GM18517 (cell line): ENCODE measurements around the gene EFHC1.

Experiments used
- ATAC-seq: cut with Tn5 transposase; IDR thresholded peaks from one replicate; pipeline ENCODE4 v1.9.1; 2021; ENCODE audit warnings: mild to moderate bottlenecking, moderate library complexity; ENCODE audit not compliant: unreplicated experiment

EFHC1 gene

DNA sequence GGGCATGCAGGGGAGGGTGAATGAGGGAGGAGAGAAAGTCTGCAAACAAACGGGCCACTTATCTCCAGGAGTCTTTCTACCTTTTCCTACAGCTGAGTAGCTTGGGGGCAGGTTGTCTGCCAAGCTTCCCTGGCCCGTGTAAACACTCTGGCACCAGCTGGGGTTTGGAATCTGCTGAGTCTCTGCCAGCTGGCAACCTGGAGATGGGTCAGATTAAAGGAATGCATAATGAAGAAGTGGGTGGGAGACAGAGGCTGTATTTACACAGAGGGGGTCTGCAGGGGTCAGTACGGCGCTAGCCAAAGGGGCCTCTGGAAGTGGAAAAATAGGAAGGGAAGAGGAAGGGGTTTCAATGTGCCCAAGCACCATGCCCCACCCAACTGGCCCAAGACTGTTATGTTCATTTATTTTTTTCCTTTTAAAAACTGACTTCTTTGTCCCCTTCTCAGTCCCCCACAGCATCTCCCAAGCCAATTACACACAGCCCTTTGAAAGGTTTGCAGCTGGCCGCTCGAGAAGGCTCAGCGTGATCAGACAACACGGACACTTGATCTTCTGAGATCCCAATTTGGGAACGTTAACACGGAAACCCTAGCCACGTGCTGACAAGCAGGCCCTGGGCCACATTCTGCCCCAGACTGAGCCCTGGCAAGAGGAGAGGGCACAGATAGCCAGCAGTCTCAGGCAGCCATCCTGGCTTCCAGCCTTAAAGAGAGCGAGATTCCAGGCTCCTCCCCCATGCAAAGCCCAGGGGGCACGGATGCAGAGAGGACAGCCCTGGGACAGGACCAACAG is 131.5 kb downstream of the EFHC1 start:
- no peak for ATAC-seq

DNA sequence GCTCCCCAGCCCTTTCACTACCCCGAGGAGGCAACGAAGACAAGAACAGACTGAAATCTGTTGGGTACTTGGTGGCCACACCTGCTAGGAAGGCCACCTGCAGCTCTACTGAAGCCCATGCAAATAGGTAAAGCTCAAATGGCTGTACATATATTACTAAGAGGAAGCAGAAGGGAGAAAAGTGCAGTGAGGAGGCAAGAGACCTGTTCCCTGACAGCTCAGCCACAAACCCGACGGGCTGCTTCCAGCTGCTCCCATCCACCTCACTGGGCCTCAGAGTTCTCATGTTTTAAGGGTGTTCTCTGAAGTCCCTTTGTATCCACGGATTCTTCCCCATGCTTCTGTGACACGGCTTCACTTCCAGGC is 132.1 kb downstream of the EFHC1 start:
- peak; percentile 93 for ATAC-seq

DNA sequence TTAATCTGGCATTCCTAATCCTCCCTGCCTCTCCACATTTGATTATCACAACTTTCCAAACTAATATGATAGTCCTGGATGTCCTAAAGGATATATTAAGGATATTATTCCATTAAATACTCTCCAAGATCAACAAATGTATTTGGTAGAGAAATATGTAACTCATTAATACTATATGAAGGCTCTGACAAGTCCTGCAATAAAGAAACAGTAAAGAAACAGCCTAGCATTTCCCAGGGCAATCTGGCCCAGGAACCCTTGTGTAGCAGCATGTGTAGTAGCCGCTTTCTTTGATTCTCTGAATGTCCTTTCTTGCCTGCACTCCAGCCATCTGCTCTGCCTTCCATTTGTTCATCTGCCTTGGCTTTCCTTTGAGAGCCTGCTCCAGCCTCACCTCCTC is 133.0 kb downstream of the EFHC1 start:
- no peak for ATAC-seq

DNA sequence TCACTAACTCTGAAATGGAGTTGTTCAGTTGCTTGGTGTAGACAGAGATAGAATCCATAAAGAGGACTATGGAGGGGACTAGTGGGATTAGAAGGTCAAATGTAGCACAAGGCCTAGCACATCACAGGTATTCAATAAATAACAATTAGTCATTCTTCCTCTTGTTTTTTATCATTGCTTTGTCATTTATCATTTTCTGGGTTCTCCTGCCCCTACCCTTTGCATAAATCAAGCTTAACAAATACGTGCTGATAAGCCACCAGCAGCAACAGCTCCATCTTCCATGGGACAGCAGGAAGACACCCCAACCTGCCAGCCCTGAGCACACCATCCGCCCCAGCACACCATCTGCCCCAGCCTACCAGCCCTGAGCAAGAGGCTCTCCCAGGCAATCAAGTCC is 133.6 kb downstream of the EFHC1 start:
- no peak for ATAC-seq

DNA sequence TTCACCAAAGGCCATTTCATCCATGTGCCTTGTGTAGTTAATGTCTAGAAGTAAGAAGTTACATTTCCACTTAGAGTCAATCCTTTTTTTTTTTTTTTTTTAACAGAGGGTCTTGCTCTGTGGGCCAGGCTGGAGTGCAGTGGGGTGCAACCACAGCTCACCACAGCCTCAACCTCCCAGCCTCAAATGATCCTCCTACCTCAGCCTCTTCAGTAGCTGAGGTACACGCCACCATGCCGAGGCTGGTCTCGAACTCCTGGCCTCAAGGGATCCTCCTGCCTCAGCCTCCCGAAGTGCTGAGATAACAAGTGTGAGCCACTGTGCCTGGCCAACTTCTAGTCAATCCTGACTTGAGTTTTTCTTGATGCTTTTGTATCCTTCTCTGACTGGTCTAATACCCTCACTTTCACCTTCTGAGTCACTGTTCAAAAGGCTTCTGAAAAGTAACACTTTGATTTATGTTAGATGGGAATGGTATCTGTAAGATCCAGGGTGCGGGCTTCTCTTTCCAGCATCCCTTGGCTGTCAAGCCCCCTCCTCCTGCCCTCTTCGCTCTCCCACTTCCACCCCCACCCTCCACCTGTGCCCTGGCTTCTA is 134.6 kb downstream of the EFHC1 start:
- no peak for ATAC-seq

DNA sequence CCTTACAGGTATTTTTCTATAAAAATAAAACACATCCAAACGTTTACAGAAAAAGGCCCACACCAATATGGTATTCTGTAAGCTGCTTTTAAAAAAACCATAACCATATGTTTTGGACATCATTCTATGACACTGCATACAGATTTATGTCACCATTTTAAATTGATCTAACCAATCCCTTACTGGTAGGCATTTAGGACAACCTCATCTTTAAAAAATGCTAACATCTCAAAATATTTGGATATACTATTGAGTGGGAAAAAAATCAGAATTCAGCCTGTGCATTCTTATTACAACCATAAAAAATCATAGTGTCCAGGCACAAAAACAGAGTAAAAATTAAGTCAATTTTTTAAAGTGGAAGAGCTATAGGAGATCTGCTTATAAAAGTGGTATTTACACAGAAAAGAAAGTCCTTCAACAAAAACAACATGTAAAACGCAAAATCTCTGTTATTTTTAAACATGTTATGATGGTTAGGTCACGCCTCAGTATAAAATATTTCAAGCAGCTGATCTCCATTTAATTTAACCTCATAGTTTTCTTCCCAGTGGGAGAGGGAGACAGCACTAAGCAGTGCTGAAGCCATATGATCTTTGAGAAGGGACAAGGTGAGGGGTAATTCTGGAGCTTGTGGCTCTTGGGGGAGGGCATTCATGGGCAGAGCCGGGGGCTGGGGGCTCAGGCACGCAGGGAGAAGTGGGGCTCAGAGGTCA is 135.5 kb downstream of the EFHC1 start:
- no peak for ATAC-seq

DNA sequence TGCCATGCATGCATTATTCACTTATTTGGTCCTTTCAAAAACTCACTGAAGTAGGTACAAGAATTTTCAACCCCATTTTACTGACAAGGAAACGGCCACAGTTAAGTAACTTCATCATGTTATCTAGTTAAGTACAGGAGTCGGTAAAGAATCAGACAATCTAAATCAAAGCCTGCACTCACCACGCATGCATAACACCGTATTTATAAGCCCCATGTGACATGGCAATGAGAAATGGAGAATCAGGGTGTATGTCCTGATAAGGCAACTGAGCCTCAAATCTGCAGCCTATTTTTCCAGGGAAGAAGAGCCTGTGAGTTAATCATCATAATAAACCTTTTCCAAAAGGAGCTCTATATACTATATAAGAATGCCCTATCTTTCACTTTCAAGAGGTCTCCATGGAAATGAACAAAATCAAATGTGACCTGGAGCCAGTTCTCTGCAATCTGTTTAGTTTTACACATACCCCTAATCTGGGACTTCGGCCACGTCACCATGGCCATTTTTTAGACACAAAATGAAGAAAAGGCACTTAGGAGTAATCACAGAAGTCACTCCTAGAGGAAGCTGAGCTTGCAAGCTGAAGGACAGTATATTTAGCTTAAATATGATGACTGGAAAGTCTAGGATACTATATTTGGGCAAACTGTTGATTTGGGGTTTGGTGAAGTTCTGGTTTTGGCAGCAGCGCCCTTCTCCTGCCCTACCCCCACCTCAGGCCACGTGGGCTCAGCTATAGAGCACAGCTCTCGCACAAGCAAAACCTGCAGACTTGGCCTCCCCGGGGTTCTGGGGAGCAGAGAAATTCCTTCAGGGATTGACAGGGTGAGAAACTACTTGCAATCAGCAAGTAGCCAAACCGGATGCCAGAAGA is 137.5 kb downstream of the EFHC1 start:
- ATAC-seq, result no peak

DNA sequence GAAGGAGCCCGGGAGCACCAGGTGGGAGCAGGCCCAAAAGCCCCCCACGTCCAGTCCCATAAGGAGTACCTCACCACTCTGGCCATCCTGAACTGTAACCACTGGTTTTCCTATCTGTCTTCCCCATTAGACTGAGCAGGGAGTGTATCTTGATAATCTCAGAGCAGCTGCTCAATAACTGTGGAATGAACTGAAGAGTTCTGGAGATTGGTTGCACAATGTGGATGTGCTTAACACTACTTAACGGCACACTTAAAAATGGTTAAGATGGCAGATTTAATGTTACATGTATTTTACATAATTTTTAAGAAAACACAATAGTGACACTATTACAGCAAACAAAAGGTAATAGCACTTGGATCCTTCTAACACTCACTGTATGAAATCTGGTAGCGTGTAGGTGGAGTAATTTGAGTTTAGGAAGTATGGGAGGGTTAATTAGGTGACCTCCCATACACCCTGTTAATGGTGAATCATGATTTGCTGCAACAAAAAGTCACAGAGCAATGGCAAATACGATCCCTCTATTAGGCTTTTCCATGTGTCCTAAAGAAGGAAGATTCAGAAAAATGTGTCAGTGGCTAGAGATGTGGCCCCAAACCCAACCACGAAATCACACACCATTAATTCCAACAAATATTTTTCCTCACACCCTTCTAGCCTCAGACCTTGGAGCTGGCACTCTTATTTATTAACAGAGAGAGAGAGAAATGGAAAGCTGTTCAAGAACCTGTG is 138.3 kb downstream of the EFHC1 start:
- ATAC-seq, result no peak

DNA sequence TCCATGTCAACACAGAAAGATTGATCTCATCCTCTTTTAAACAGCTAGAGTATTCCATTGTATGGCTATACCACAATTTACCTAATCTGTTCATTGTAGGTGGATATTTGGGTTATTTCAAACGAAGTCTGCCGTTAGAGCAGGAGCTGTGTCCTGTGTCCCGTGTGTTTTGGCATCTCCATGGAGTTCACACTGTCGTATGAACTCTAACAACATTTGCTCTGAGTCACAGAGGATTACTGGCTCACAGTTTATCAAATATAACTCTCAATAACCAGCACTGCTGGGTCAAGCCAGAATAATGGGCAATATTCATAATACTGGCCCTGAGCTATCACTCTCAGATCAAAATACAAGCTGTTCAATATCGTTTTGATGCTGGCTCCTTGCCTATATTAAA is 140.3 kb downstream of the EFHC1 start:
- ATAC-seq, result no peak

DNA sequence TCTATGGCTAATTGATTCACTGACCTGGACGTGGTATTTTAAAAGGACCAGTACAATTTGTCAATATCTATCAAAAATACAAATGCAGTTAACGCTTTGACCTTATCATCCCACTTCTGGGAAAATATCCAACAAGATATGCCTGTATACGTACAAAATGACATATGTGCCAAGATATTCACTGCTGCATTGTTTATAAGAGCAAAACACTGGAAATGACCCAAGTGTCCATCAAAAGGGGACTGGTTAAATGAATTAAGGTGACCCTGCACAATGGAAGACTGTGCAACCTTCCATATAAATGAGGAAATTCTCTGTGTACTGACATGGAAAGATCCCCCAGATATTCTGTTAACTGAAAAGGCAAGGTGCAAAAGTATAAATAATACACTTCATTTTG is 142.8 kb downstream of the EFHC1 start:
- no peak for ATAC-seq

DNA sequence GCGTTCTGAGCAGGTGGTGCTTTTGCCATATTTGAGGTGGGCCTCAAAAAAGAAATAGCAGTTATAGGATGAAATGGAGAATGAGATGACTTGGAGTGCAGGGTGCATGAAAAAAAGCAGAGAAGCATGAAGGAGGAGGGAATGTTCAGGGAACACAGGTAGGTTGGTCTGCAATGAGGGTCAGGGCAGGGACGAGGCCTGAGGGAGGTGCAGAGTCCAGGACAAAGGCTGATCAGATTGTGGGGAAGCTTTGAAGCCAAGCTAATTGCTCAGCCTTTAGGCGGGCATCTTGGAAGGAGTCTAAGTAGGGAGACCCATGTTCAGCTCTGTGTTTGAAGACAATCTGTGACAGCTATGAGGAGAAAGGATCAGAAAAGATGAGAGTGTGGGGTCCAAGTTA is 144.7 kb downstream of the EFHC1 start:
- ATAC-seq, result no peak

DNA sequence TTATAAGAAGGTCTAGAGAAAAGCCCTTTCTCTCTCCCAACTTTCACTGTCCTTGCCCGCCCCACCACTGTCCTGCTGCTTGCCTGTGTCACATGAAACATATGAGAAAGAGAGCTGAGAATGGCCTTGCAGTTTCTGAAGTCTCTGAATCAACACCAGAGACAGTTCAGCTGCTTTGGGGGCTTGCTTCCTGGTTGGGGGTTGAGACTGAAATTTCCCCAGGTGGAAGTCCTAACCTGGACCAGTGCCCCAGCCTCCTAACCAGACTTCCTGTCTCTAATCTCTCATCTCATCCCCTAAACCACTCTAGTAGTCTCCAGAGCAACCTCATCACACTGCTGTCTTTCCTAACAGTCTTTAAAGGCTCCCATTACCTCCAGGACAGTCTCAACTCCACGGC is 146.1 kb downstream of the EFHC1 start:
- peak; percentile 67 for ATAC-seq

DNA sequence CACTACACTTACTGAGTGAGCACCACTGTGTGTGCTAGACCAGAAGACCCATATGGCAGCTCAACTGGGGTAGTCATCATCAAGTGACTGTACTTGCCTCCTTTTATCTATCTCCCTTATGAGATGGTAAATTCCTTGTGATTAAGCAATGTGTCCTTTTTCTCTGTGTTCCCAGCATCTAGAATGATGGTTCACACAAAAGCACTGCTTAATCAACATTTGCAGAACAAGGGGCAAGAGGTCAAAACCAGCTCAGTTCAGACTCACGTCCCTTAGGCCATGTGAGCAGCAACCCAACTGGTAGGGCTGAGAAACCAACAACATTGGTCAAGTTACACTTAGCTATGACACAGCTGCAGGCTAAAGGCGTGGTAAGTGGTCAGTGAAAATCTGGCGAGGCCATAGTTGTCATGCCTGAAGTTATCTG is 146.7 kb downstream of the EFHC1 start:
- no peak for ATAC-seq

DNA sequence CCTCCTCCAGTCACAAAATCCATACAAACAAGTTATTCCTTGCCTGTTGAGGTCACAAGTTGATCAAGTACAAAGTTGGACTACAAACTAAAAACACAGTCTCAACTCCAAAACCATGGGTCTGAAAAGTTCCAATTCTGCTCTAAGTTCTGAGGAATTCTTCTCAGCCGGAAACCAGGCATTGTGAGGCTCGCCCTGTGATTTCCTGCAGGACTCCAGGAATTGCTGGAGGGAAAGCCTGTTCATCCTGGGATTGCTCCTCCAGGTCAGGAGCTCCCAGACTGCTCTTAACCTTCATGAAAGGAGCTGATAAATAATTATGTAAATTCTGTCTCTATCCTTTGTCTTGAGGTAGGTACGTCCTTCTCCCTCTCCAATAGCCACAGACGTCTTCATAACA is 148.2 kb downstream of the EFHC1 start:
- ATAC-seq, result no peak

DNA sequence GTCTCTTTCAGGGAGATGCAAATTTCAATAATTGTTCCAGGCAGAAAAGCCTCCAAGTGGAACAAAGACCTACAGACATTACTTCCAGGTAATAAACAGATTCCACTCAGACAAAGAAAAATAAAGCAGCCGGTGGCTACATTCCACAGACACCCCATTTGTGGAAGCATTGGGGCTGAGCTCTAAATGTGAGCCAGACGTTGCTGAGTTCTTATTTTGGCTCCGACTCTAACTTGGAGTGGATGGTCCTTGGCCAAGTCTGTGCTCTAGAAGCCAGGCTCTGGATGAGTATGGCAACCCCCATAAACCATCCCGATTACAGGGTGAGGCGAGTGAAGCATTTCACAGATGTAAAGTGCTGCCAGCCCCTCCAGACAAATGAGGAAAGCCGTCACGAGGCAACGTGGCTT is 150.2 kb downstream of the EFHC1 start:
- ATAC-seq, result no peak

DNA sequence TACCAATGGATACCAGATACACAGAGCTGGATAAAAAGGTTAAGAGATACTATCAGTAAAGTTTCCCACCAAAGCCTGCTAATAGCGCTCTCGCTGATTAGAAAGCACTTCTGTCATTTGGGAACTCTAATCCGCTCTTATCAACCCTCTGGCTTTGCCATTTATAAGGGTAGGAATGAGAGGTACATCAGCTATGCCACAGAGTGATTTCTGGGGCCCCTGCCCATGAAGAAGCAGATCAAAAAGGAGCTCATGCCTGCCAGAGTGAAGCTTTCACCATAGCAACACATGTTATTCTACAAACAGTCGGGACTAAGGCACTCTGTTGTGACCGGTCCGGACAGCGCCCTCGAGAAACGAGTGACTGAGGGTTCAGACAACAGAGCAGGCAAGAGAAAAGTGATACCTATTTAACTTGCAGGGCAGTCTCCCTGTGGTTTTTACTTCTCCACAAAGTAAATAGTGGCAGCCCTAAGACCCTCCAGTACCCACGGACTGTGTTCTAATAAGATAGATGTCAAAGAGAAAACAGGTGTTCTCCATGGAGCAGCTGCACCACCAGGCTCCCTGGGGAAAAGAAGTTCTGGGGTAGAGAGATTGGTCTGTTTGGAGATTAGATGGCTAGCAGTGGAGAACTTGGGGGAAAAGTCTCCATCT is 151.1 kb downstream of the EFHC1 start:
- no peak for ATAC-seq

DNA sequence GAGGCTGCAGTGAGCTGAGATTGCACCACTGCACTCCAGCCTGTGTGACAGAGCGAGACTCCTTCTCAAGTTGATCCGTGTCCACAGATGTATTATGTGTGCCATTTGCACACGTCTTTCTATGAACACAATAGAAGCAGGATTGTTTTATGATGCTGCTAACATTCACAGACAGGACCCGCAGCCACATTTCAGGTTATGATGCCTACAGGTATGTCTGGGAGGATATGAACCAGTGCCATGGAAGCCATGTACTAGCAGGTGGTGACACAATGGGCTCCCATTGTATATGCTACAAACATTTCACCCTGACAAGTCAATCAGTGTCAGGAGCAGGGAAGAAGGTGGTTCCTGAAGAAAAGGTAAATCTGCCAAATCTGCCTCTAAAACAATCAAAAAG is 152.4 kb downstream of the EFHC1 start:
- ATAC-seq, result no peak

DNA sequence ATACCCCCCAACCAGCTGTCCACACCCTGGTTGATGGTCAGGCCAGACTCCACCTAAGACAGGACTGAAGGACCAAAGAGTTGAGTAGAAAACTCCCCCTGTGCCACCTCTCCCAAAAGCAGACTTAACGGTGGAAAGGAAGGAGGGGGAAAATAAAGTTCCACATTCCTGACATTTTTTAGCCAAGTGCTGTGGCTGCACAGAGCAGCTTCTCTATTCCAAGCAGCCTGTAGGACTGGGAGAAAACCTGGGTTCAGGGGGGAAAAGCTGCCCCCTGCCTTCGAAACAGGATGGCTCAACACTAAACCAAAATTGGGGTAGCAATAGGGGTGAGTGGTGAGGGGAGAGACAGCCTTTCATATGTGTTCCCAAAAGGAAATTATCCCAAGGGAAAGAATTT is 153.2 kb downstream of the EFHC1 start:
- ATAC-seq, result no peak
